K562 (cell line): Measurements from ENCODE around the gene MSH4. TPM values are rescaled to one million over a fixed set of nuclear protein-coding genes. Genes with fewer than 3 reads are reported as not detected.

Experiments used
- ATAC-seq: fragments of 200-7000 bp; cut with Tn5 transposase; 3 replicates; pipeline ENCODE4 v1.9.1; 2020; ENCODE audit warnings: moderate library complexity
- BruUV-seq: library from RNA; stranded (reverse); fragments of 400-500 nt; replicated peaks from 2 replicates; lab custom pipeline; 2021; lab: Mats Ljungman, UMichigan
- CTCF ChIA-PET: fragments of 300-600 bp; formaldehyde crosslinking; extraction: SDS; loops from one replicate; lab custom pipeline; 2021; ENCODE audit warnings: low intra/inter-chr PET ratio; lab: Yijun Ruan, JAX
- POLR2A ChIA-PET: fragments of 300-600, 350-650 bp; sonication (Branson Sonifier 250); formaldehyde crosslinking; extraction: SDS; loops from one replicate; lab custom pipeline; 2021; ENCODE audit warnings: antibody characterized with exemption, inconsistent platforms; lab: Yijun Ruan, JAX
- DNase-seq, 4 experiments: peaks; one replicate each; pipeline versions ENCODE4 v3.0.0 to v3.0.0-alpha.2; 2011 to 2018; ENCODE audit warnings: low spot score in 3 of 4, mixed read lengths in 3 of 4; ENCODE audit errors: extremely low read depth in 1 of 4
- FAIRE-seq: peaks from 2 replicates; lab custom pipeline; 2011; peaks lifted over from hg19 to GRCh38; lab: Jason Lieb, UNC
- H2AFZ ChIP-seq: 2 replicates; pipeline ENCODE4 v1.6.0; 2011; ENCODE audit warnings: low read depth, low read length, control low read depth, inconsistent platforms
- H3K27ac ChIP-seq: fragments of 200-600 bp; 3 replicates; pipeline ENCODE4 v1.8.0; 2011; ENCODE audit warnings: low read depth, mild to moderate bottlenecking, control low read depth, inconsistent platforms, low read length, moderate library complexity, mixed read lengths; ENCODE audit errors: extremely low read depth
- H3K27me3 ChIP-seq, 2 experiments: fragments of 300-600 bp in 1 of 2; 2 replicates in 1 of 2; 3 replicates in 1 of 2; pipeline versions ENCODE4 v1.6.0 to v1.8.0; 2011; ENCODE audit warnings: inconsistent platforms in 2 of 2, low read length in 2 of 2, mild to moderate bottlenecking in 1 of 2, mixed read lengths in 1 of 2, moderate library complexity in 1 of 2; ENCODE audit not compliant: control insufficient read depth in 2 of 2, insufficient read depth in 2 of 2
- H3K36me3 ChIP-seq: fragments of 300-600 bp; 3 replicates; pipeline ENCODE4 v1.8.0; 2011; ENCODE audit warnings: mild to moderate bottlenecking, low read length, inconsistent platforms; ENCODE audit not compliant: control insufficient read depth, insufficient read depth
- H3K4me1 ChIP-seq, 2 experiments: fragments of 200-600 bp in 1 of 2; replicated peaks in 1 of 2; 2 replicates in 1 of 2; 3 replicates in 1 of 2; pipeline versions ENCODE4 v1.5.1 to v1.8.0; 2011; ENCODE audit warnings: inconsistent platforms in 2 of 2, low read length in 2 of 2, mild to moderate bottlenecking in 1 of 2, mixed read lengths in 1 of 2, moderate library complexity in 1 of 2; ENCODE audit not compliant: control insufficient read depth in 2 of 2, insufficient read depth in 2 of 2
- H3K4me2 ChIP-seq: 2 replicates; pipeline ENCODE4 v1.6.1; 2011; ENCODE audit warnings: low read length, control low read depth, inconsistent platforms, mixed read lengths; ENCODE audit not compliant: insufficient read depth
- H3K4me3 ChIP-seq: fragments of 200-600 bp; sonication (generic), shearing (Covaris generic); 2 replicates; pipeline ENCODE4 v1.5.1; 2016; ENCODE audit warnings: control low read depth, inconsistent platforms
- H3K79me2 ChIP-seq: fragments of 200-600 bp; 3 replicates; pipeline ENCODE4 v1.8.0; 2011; ENCODE audit warnings: low read length, inconsistent platforms; ENCODE audit not compliant: control insufficient read depth, insufficient read depth
- H3K9ac ChIP-seq, 2 experiments: 2 replicates each; pipeline versions ENCODE4 v1.6.0 to v1.6.1; 2011; ENCODE audit warnings: low read depth in 2 of 2, low read length in 2 of 2, control low read depth in 1 of 2, inconsistent platforms in 1 of 2, mild to moderate bottlenecking in 1 of 2, mixed read lengths in 1 of 2; ENCODE audit not compliant: insufficient read depth in 1 of 2
- H3K9me1 ChIP-seq: one replicate; pipeline ENCODE4 v1.6.0; 2011; ENCODE audit warnings: inconsistent platforms, mild to moderate bottlenecking, low read length, moderate library complexity; ENCODE audit not compliant: control insufficient read depth, insufficient read depth
- H3K9me3 ChIP-seq: replicated peaks from 2 replicates; pipeline ENCODE4 v1.5.1; 2011; ENCODE audit warnings: low read depth, low read length, inconsistent platforms; ENCODE audit not compliant: control insufficient read depth, insufficient read depth
- H4K20me1 ChIP-seq: replicated peaks from 2 replicates; pipeline ENCODE4 v1.6.1; 2011; ENCODE audit warnings: low read length, inconsistent platforms, mixed read lengths; ENCODE audit not compliant: control insufficient read depth, insufficient read depth
- CBX1 ChIP-seq: sonication (generic); IDR thresholded peaks from 2 replicates; pipeline ENCODE4 v1.6.1; 2016; ENCODE audit warnings: antibody characterized with exemption, low read depth, mild to moderate bottlenecking
- CBX3 ChIP-seq, 2 experiments: IDR thresholded peaks; 1 replicate in 1 of 2; 2 replicates in 1 of 2; pipeline ENCODE4 v1.6.1; 2012; ENCODE audit warnings: inconsistent platforms in 2 of 2, low read length in 2 of 2, borderline replicate concordance in 1 of 2, control low read depth in 1 of 2
- CREBBP ChIP-seq: IDR thresholded peaks from one replicate; pipeline ENCODE4 v1.6.1; 2012; ENCODE audit warnings: low read depth, mild to moderate bottlenecking, control low read depth, inconsistent platforms, low read length
- EZH2 ChIP-seq: IDR thresholded peaks from 2 replicates; pipeline ENCODE4 v1.6.1; 2012; ENCODE audit warnings: low read depth, mild to moderate bottlenecking, inconsistent platforms, low read length, borderline replicate concordance
- GATAD2B ChIP-seq: fragments of 450-650 bp; IDR thresholded peaks from 2 replicates; pipeline ENCODE4 v1.6.1; 2017; ENCODE audit warnings: mild to moderate bottlenecking, borderline replicate concordance
- HNRNPUL1 ChIP-seq: fragments of 200-400 bp; formaldehyde crosslinking; IDR thresholded peaks from 2 replicates; pipeline ENCODE4 v1.6.1; 2017; ENCODE audit warnings: low read length
- PML ChIP-seq: IDR thresholded peaks from 2 replicates; pipeline ENCODE4 v1.6.1; 2012; ENCODE audit warnings: low read length, inconsistent platforms
- POLR2AphosphoS2 ChIP-seq: IDR thresholded peaks from 2 replicates; pipeline ENCODE4 v1.6.1; 2012; ENCODE audit warnings: low read length, improper control_type of control experiment
- POLR2G ChIP-seq: fragments of 200-400 bp; formaldehyde crosslinking; IDR thresholded peaks from 2 replicates; pipeline ENCODE4 v1.6.1; 2017; ENCODE audit warnings: low read depth, mild to moderate bottlenecking, antibody characterized with exemption, low read length, moderate library complexity
- RBFOX2 ChIP-seq: fragments of 200-400 bp; formaldehyde crosslinking; IDR thresholded peaks from 2 replicates; pipeline ENCODE4 v1.6.1; 2017; ENCODE audit warnings: low read depth, mild to moderate bottlenecking, low read length, moderate library complexity
- SUPT5H ChIP-seq: fragments of 450-650 bp; IDR thresholded peaks from 2 replicates; pipeline ENCODE4 v1.6.1; 2016
- ZBTB43 ChIP-seq: sonication (generic); formaldehyde crosslinking; IDR thresholded peaks from 2 replicates; pipeline ENCODE4 v1.8.0; 2023; ENCODE audit warnings: mild to moderate bottlenecking, missing genetic modification reagents
- ZEB2 ChIP-seq: fragments of 450-650 bp; IDR thresholded peaks from 2 replicates; pipeline ENCODE4 v1.6.1; 2016
- ZFPM2 ChIP-seq: fragments of 250-450 bp; sonication (Bioruptor Pico); IDR thresholded peaks from 2 replicates; pipeline ENCODE4 v1.5.1; 2022; ENCODE audit warnings: mild to moderate bottlenecking
- ZNF134 ChIP-seq: fragments of 250-450 bp; sonication (Bioruptor Pico); conservative IDR thresholded peaks from 2 replicates; pipeline ENCODE4 v1.4.0; 2020
- ZNF197 ChIP-seq: fragments of 200-800 bp; sonication (Bioruptor generic); IDR thresholded peaks from 2 replicates; pipeline ENCODE4 v1.6.1; 2016; ENCODE audit warnings: low read depth, missing genetic modification characterization, missing compliant biosample characterization
- WGBS: fragments of 100-300 bp; shearing (Covaris generic); methylation state at CpG from one replicate; pipeline ENCODE4 v1.1.6; 2016; ENCODE audit warnings: low coverage, mixed read lengths; ENCODE audit not compliant: insufficient coverage; ENCODE audit errors: missing lambda C conversion rate; 5-methylcytosine and 5-hydroxymethylcytosine counted together
- in situ Hi-C: fragments of 300-500 bp; cut with MboI; formaldehyde crosslinking; loops from 4 replicates; pipeline ENCODE4 v1.15.0; 2018; ENCODE audit warnings: inconsistent platforms, mixed read lengths
- intact Hi-C: fragments of 100-400 bp; cut with micrococcal nuclease; formaldehyde crosslinking; loops from 2 replicates; pipeline ENCODE4 v1.14.2; 2022
- polyA plus RNA-seq, 8 experiments: library from polyadenylated mRNA; depleted of rRNA in 4 of 8; stranded (reverse) in 5 of 8; unstranded in 3 of 8; fragments of >200 nt; fragmentation: Nextera tagmentation in 2 of 8; fragmentation: Illumina TruSeq in 1 of 8; extraction: Ambion mirVana in 2 of 8; extraction: Trizol in 1 of 8; gene quantifications; 2 replicates each; pipeline versions ENCODE4 v1.2.1 to v1.2.3, GENCODE V29; 2011 to 2014; ENCODE audit warnings: inconsistent platforms in 1 of 8, missing spikeins in 1 of 8
- total RNA-seq, 7 experiments: library from RNA; depleted of rRNA in 6 of 7; stranded (reverse); fragments of >200 nt in 6 of 7; fragmentation: Illumina TruSeq in 2 of 7; extraction: Trizol in 2 of 7; gene quantifications; 2 replicates each; pipeline versions ENCODE4 v1.2.1 to v1.2.3, GENCODE V29; 2011 to 2021; ENCODE audit warnings: low replicate concordance in 1 of 7

MSH4 gene
- total and polyA plus RNA-seq, 9 of the 15 experiments (the other 6 are each of a cell fraction or from before 2014, with no cell fraction given) = 0.04 to 0.18 (median 0.12) TPM; not detected in 4

- CTCF ChIA-PET = no interaction called here
- Histone ChIP-seq H3K4me2 (no peak overlapping the region), H3K9ac (peak overlapping the region in 1 of 2 experiments; percentile 7; a peak in 1 of 4 replicates), H3K27me3 (no peaks in the 10 kb centered on the region), H3K4me3 (no peak overlapping the region), H3K9me1 (no peaks in the 10 kb centered on the region), H3K27ac (no peak overlapping the region), H3K4me1 (peaks cover 11 to 16% of the 10 kb centered on the region in 2 experiments; a peak in 4 of 5 replicates), H3K9me3 (no peaks in the 10 kb centered on the region), H4K20me1 (peaks cover 44% of the 10 kb centered on the region), H3K79me2 (peaks cover 51% of the 10 kb centered on the region), H3K36me3 (peaks cover 70% of the 10 kb centered on the region), H2AFZ (no peak overlapping the region)
- DNase-seq (no peak), ATAC-seq (no peak), FAIRE-seq (no peak)
- WGBS = 86% methylated on average over 2 of the region's 2 CpGs
- BruUV-seq = no TSS peak
- POLR2A ChIA-PET = interaction anchor here (1.1 to 3.9 kb wide), 2 partner anchors 9 to 30 kb away, joined by 5 to 32 read pairs; partner anchors contain the start of gene RABGGTB
- in situ Hi-C loops (no loop called here), intact Hi-C loops (no loop called here)
- TF ChIP-seq ZBTB43 (CRISPR knock-in tag) = no peak
- 0 out of 2 replicates have a peak, but pooled peaks have one; percentile 13 for TF ChIP-seq RBFOX2
These were observed 2.3 kb upstream of the MSH4 start for GRCh38 chr1:75794382-75794781.

- FAIRE-seq (no peak), DNase-seq (peak in 1 of 4 experiments; percentile 30), ATAC-seq (peak; percentile 13)
- no peak overlapping the region; the same call in 1 of the 2 replicates for H3K4me2 ChIP-seq
- peaks cover 31% of the 10 kb centered on the region for H4K20me1 ChIP-seq
- in situ Hi-C loops (no loop called here), intact Hi-C loops (no loop called here)
- CTCF ChIA-PET = no interaction called here
- POLR2A ChIA-PET = interaction anchor here (0.6 to 3.9 kb wide), 7 partner anchors 8 to 721 kb away, joined by 3 to 32 read pairs (median 5); partner anchors contain the start of gene RABGGTB
- H2AFZ ChIP-seq = no peak overlapping the region
- H3K79me2 ChIP-seq = peaks cover 38% of the 10 kb centered on the region
- 0 out of 3 replicates have a peak overlapping the region, but pooled peaks have one; percentile 0 for H3K27ac ChIP-seq
- H3K4me3 ChIP-seq = no peak overlapping the region
- WGBS = 60% methylated on average over 4 of the region's 4 CpGs
- BruUV-seq = no TSS peak
- no peaks in the 10 kb centered on the region for H3K9me1 ChIP-seq
- peak overlapping the region in 1 of 2 experiments; percentile 50; a peak in 1 of 4 replicates for H3K9ac ChIP-seq
- no peaks in the 10 kb centered on the region for H3K27me3 ChIP-seq
- H3K36me3 ChIP-seq = peaks cover 56% of the 10 kb centered on the region
- H3K9me3 ChIP-seq = no peaks in the 10 kb centered on the region
- peaks cover 11 to 14% of the 10 kb centered on the region in 2 experiments; a peak in 4 of 5 replicates for H3K4me1 ChIP-seq
- TF ChIP-seq SUPT5H = peak; percentile 73
- TF ChIP-seq HNRNPUL1 = 0 out of 2 replicates have a peak, but pooled peaks have one; percentile 46
- no peak for TF ChIP-seq ZNF134 (CRISPR knock-in tag)
- TF ChIP-seq CREBBP = no peak
- no peak for TF ChIP-seq CBX1
- TF ChIP-seq EZH2 = no peak
- TF ChIP-seq CBX3 (IDR thresholded peaks at IDR 0.05; ENCODE audit: borderline replicate concordance in 1 of 2, low read length in 2 of 2) = 0 out of 3 replicates have a peak, but pooled peaks of 1 of the 2 experiments have one; percentile 20
- TF ChIP-seq POLR2G = 0 out of 2 replicates have a peak, but pooled peaks have one; percentile 17
- TF ChIP-seq ZNF197 = no peak
- 0 out of 2 replicates have a peak, but pooled peaks have one; percentile 65 for TF ChIP-seq PML
- TF ChIP-seq POLR2AphosphoS2 = peak; percentile 18; the same call in 1 of the 2 replicates
- no peak for TF ChIP-seq ZEB2
- no peak for TF ChIP-seq ZFPM2 (CRISPR knock-in tag)
- 0 out of 2 replicates have a peak, but pooled peaks have one; percentile 10 for TF ChIP-seq GATAD2B
These were observed 934 bp upstream of the MSH4 start for GRCh38 chr1:75795703-75796193.
